ELF-1 (cell line): ENCODE data around the gene RUNX2.
A peak's percentile ranks its signal among the peaks of the same experiment; 100 is the strongest.

Experiments
- DNase-seq: peaks from one replicate; pipeline ENCODE4 v3.0.0-alpha.2; 2016; ENCODE audit warnings: low read depth, low spot score

Gene RUNX2

GRCh38 chr6:45699663-45700062 is 371.5 kb downstream of the RUNX2 start:
- no peak for DNase-seq

- no peak for DNase-seq
Measured at GRCh38 chr6:45702849-45703739, 375.0 kb downstream of the RUNX2 start.

- no peak for DNase-seq
Measured at GRCh38 chr6:45704056-45704800, 376.1 kb downstream of the RUNX2 start.

GRCh38 chr6:45705137-45705855 is 377.2 kb downstream of the RUNX2 start:
- no peak for DNase-seq

- DNase-seq = no peak
Measured at GRCh38 chr6:45706319-45706718, 378.2 kb downstream of the RUNX2 start.

DNA sequence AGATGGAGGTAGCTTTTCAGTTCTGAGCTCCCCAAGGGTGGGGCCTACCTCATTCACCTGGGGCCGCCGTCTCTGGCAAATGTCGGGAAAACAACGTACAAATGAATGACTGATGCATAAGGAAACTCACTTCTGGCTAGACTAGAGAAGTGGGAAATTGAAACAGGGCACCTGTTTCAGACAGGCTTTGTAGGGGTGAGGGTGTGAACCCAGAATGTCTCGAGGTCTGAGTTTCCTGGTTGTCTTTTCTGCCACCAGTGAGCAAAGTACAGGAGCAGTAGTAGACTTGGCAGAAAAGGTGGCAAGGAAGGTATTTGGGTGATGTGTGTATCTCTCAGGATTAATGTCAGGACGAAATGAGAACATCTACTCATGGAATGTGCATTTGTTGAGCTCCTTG is 379.0 kb downstream of the RUNX2 start:
- DNase-seq = no peak

- no peak for DNase-seq
Measured at GRCh38 chr6:45709781-45710220, 381.7 kb downstream of the RUNX2 start.

DNA sequence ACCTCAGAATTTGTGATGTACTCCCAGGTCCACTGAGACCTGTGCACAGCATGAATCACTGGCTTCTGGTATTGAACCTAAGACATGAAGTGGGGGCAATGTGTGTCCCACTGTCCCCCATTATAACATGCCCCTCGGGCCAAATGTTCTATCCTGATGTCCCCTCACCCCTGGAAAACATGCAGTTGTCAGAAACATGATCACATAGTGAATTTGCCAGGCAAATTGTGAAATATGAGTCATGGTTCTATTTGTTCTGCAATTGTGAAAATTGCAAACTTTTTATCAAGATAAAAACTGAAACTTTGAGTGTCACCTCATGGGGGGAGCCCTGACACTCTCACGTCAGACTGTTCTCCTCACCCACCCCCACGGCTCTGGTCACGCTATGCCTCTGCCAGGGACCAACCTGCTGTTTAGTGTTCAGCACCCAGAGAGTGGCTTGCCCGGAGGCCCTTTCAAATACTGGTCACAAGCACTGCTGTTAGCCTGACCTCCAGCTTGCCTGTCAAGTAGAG is 382.2 kb downstream of the RUNX2 start:
- DNase-seq = peak; percentile 21

GRCh38 chr6:45712076-45712475 is 383.9 kb downstream of the RUNX2 start:
- DNase-seq = no peak

DNA sequence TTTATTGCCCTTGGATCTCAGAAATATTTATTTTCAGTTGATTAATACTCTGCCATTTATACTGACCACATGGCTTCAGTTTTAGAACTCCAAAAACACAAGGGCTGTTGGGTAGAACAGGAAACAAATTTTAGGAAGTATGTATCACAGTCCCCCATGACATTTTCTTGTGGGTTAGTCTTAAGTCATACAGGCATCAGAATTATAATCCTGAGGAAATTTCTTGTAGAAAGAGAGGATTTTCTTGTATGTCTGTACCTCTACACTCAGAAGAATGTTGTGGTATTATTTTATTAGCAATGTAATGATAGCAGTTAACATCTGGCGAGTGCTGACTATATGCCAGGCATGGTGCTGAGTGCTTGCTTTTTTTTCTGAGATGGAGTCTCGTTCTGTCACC is 384.7 kb downstream of the RUNX2 start:
- no peak for DNase-seq
